HepG2 (cell line): ENCODE results near the gene DMGDH. TPM values are rescaled to one million over a fixed set of nuclear protein-coding genes. Genes with fewer than 3 reads are reported as not detected.

ENCODE experiments used
- CENPT ChIP-seq: sonication (generic); formaldehyde crosslinking; IDR thresholded peaks from 2 replicates; pipeline ENCODE4 v1.8.0; 2022; ENCODE audit warnings: low read depth, mild to moderate bottlenecking, moderate library complexity, missing genetic modification reagents
- FOXA3 ChIP-seq: IDR thresholded peaks from 2 replicates; pipeline ENCODE4 v1.6.1; 2016; ENCODE audit warnings: missing genetic modification reagents, missing compliant biosample characterization
- FOXO1 ChIP-seq: sonication (generic); formaldehyde crosslinking; IDR thresholded peaks from 2 replicates; pipeline ENCODE4 v1.4.0; 2020; ENCODE audit warnings: missing genetic modification reagents
- HDAC2 ChIP-seq: sonication (generic); formaldehyde crosslinking; IDR thresholded peaks from 2 replicates; pipeline ENCODE4 v1.4.0; 2020; ENCODE audit warnings: missing genetic modification reagents
- HNF4A ChIP-seq: sonication (generic); formaldehyde crosslinking; IDR thresholded peaks from 2 replicates; pipeline ENCODE4 v1.4.0; 2020; ENCODE audit warnings: missing genetic modification reagents
- ISL2 ChIP-seq: sonication (generic); formaldehyde crosslinking; IDR thresholded peaks from 2 replicates; pipeline ENCODE4 v1.5.0; 2020; ENCODE audit warnings: missing genetic modification reagents
- LCORL ChIP-seq, 2 experiments: fragments of 450-650 bp in 1 of 2; sonication (generic) in 1 of 2; formaldehyde crosslinking in 1 of 2; IDR thresholded peaks; 2 replicates each; pipeline versions ENCODE4 v1.5.0 to v1.6.1; 2017 to 2020; ENCODE audit warnings: antibody characterized with exemption in 1 of 2, missing genetic modification reagents in 1 of 2
- MED1 ChIP-seq: sonication (generic); formaldehyde crosslinking; IDR thresholded peaks from 2 replicates; pipeline ENCODE4 v1.4.0; 2020; ENCODE audit warnings: missing genetic modification reagents
- MIXL1 ChIP-seq: IDR thresholded peaks from 2 replicates; pipeline ENCODE4 v1.6.1; 2016
- MZF1 ChIP-seq: sonication (generic); formaldehyde crosslinking; IDR thresholded peaks from 2 replicates; pipeline ENCODE4 v1.8.1; 2023; ENCODE audit warnings: mild to moderate bottlenecking, missing genetic modification reagents, borderline replicate concordance
- NCOA5 ChIP-seq: sonication (generic); formaldehyde crosslinking; IDR thresholded peaks from 2 replicates; pipeline ENCODE4 v1.4.0; 2020; ENCODE audit warnings: missing genetic modification reagents
- NR2F2 ChIP-seq: IDR thresholded peaks from 2 replicates; pipeline ENCODE4 v1.6.1; 2012; ENCODE audit warnings: low read depth, inconsistent platforms, borderline replicate concordance
- NR2F6 ChIP-seq, 2 experiments: IDR thresholded peaks; 2 replicates each; pipeline ENCODE4 v1.6.1; 2016; ENCODE audit warnings: antibody characterized with exemption in 1 of 2, mild to moderate bottlenecking in 1 of 2
- PITX1 ChIP-seq: sonication (generic); formaldehyde crosslinking; IDR thresholded peaks from 2 replicates; pipeline ENCODE4 v1.5.1; 2020; ENCODE audit warnings: mild to moderate bottlenecking, missing genetic modification reagents
- POGZ ChIP-seq: sonication (generic); formaldehyde crosslinking; IDR thresholded peaks from 2 replicates; pipeline ENCODE4 v1.4.0; 2020; ENCODE audit warnings: mild to moderate bottlenecking, missing genetic modification reagents
- SALL1 ChIP-seq: sonication (generic); formaldehyde crosslinking; IDR thresholded peaks from 2 replicates; pipeline ENCODE4 v1.8.0; 2022; ENCODE audit warnings: mild to moderate bottlenecking, missing genetic modification reagents
- SOX5 ChIP-seq: IDR thresholded peaks from 2 replicates; pipeline ENCODE4 v1.6.1; 2016; ENCODE audit warnings: borderline replicate concordance
- SOX6 ChIP-seq, 2 experiments: fragments of 450-650 bp in 1 of 2; sonication (generic) in 1 of 2; formaldehyde crosslinking in 1 of 2; IDR thresholded peaks; 2 replicates each; pipeline versions ENCODE4 v1.4.0 to v1.6.1; 2017 to 2020; ENCODE audit warnings: antibody characterized with exemption in 1 of 2, mild to moderate bottlenecking in 1 of 2, missing genetic modification reagents in 1 of 2
- SP4 ChIP-seq: sonication (generic); formaldehyde crosslinking; IDR thresholded peaks from 2 replicates; pipeline ENCODE4 v1.8.1; 2023; ENCODE audit warnings: mild to moderate bottlenecking, missing genetic modification reagents
- SPEN ChIP-seq: sonication (generic); formaldehyde crosslinking; IDR thresholded peaks from 2 replicates; pipeline ENCODE4 v1.5.1; 2020; ENCODE audit warnings: low read depth, mild to moderate bottlenecking, missing genetic modification reagents
- TEAD3 ChIP-seq: optimal IDR thresholded peaks from 2 replicates; pipeline ENCODE3; 2016; ENCODE audit warnings: borderline replicate concordance
- TEF ChIP-seq: sonication (generic); formaldehyde crosslinking; IDR thresholded peaks from 2 replicates; pipeline ENCODE4 v1.5.0; 2020; ENCODE audit warnings: missing genetic modification reagents
- ZNF644 ChIP-seq: IDR thresholded peaks from 2 replicates; pipeline ENCODE4 v1.6.1; 2016; ENCODE audit warnings: low read depth
- ZNF772 ChIP-seq: sonication (generic); formaldehyde crosslinking; IDR thresholded peaks from 2 replicates; pipeline ENCODE4 v1.5.0; 2020; ENCODE audit warnings: mild to moderate bottlenecking, missing genetic modification reagents
- ZNF850 ChIP-seq: sonication (generic); formaldehyde crosslinking; conservative IDR thresholded peaks from 2 replicates; pipeline ENCODE4 v1.9.0; 2021; ENCODE audit warnings: mild to moderate bottlenecking, missing genetic modification reagents
- polyA plus RNA-seq, 8 experiments: library from polyadenylated mRNA; depleted of rRNA in 3 of 8; stranded (reverse) in 7 of 8; unstranded in 1 of 8; fragments of >200 nt; fragmentation: Illumina TruSeq in 4 of 8; extraction: Trizol in 4 of 8; gene quantifications; 2 replicates each; pipeline versions ENCODE4 v1.2.1 to v1.2.3, GENCODE V29; 2011 to 2016; ENCODE audit warnings: low read depth in 4 of 8, missing spikeins in 1 of 8, mixed read lengths in 1 of 8; ENCODE audit not compliant: insufficient read depth in 1 of 8
- total RNA-seq, 5 experiments: library from RNA; depleted of rRNA; stranded (reverse); fragments of >200 nt; fragmentation: Illumina TruSeq; extraction: Trizol; gene quantifications; 2 replicates each; pipeline ENCODE4 v1.2.3, GENCODE V29; 2016; ENCODE audit warnings: low read depth in 1 of 5
- TF ChIP-seq, protein P1 (sequence below): sonication (generic); formaldehyde crosslinking; IDR thresholded peaks from 2 replicates; pipeline ENCODE4 v1.4.0; 2020; ENCODE audit warnings: missing genetic modification reagents, mild to moderate bottlenecking, borderline replicate concordance
- TF ChIP-seq, protein P2 (sequence below): IDR thresholded peaks from 2 replicates; pipeline ENCODE4 v1.6.1; 2012; ENCODE audit warnings: low read depth, low read length, improper control_type of control experiment
- TF ChIP-seq, protein P3 (sequence below): sonication (generic); IDR thresholded peaks from 2 replicates; pipeline ENCODE4 v1.6.1; 2016; ENCODE audit warnings: low read depth, borderline replicate concordance

DMGDH gene
- total and polyA plus RNA-seq, 2 of the 13 experiments (the other 11 are each of a cell fraction or from before 2014, with no cell fraction given) = 3.6 to 7.9 TPM

- TF ChIP-seq MZF1 (CRISPR knock-in tag) = 0 out of 2 replicates have a peak, but pooled peaks have one; percentile 67
- TF ChIP-seq MED1 (CRISPR knock-in tag) = peak; percentile 47; the same call in 1 of the 2 replicates
- TF ChIP-seq HNF4A (CRISPR knock-in tag) = peak; percentile 47
- TF ChIP-seq, protein P1, sequence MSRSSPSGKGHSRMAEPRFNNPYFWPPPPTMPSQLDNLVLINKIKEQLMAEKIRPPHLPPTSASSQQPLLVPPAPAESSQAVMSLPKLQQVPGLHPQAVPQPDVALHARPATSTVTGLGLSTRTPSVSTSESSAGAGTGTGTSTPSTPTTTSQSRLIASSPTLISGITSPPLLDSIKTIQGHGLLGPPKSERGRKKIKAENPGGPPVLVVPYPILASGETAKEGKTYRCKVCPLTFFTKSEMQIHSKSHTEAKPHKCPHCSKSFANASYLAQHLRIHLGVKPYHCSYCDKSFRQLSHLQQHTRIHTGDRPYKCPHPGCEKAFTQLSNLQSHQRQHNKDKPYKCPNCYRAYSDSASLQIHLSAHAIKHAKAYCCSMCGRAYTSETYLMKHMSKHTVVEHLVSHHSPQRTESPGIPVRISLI = peak; percentile 56; the same call in 1 of the 2 replicates
- TF ChIP-seq FOXO1 = peak; percentile 60; the same call in 1 of the 2 replicates
- TF ChIP-seq HDAC2 (CRISPR knock-in tag) = peak; percentile 27; the same call in 1 of the 2 replicates
- peak; percentile 39; the same call in 1 of the 2 replicates for TF ChIP-seq POGZ (CRISPR knock-in tag)
- no peak for TF ChIP-seq ZNF772 (CRISPR knock-in tag)
- no peak for TF ChIP-seq TEF (CRISPR knock-in tag)
- peak; percentile 62; the same call in 1 of the 2 replicates for TF ChIP-seq NR2F2
- peak; percentile 88 for TF ChIP-seq SALL1
- peak; percentile 59 for TF ChIP-seq TEAD3 (CRISPR knock-in tag)
- TF ChIP-seq CENPT (CRISPR knock-in tag) = no peak
- no peak for TF ChIP-seq NCOA5 (CRISPR knock-in tag)
- no peak for TF ChIP-seq SP4
- 0 out of 2 replicates have a peak, but pooled peaks have one; percentile 22 for TF ChIP-seq ZNF644 (CRISPR knock-in tag)
- peak; percentile 53 for TF ChIP-seq NR2F6 (IDR thresholded peaks at IDR 0.05)
- TF ChIP-seq NR2F6 (CRISPR knock-in tag; IDR thresholded peaks at IDR 0.05) = peak; percentile 53; the same call in 1 of the 2 replicates
- TF ChIP-seq ISL2 (CRISPR knock-in tag) = peak; percentile 20; the same call in 1 of the 2 replicates
- no peak for TF ChIP-seq LCORL (IDR thresholded peaks at IDR 0.05)
- 0 out of 2 replicates have a peak, but pooled peaks have one; percentile 34 for TF ChIP-seq LCORL (CRISPR knock-in tag; IDR thresholded peaks at IDR 0.05)
- TF ChIP-seq, protein P2, sequence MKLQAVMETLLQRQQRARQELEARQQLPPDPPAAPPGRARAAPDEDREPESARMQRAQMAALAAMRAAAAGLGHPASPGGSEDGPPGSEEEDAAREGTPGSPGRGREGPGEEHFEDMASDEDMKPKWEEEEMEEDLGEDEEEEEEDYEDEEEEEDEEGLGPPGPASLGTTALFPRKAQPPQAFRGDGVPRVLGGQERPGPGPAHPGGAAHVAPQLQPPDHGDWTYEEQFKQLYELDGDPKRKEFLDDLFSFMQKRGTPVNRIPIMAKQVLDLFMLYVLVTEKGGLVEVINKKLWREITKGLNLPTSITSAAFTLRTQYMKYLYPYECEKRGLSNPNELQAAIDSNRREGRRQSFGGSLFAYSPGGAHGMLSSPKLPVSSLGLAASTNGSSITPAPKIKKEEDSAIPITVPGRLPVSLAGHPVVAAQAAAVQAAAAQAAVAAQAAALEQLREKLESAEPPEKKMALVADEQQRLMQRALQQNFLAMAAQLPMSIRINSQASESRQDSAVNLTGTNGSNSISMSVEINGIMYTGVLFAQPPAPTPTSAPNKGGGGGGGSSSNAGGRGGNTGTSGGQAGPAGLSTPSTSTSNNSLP = peak; percentile 26; the same call in 1 of the 2 replicates
- peak; percentile 61 for TF ChIP-seq PITX1
- peak; percentile 22; the same call in 1 of the 2 replicates for TF ChIP-seq SOX5 (CRISPR knock-in tag)
- TF ChIP-seq SOX6 (IDR thresholded peaks at IDR 0.05) = no peak
- peak; percentile 80 for TF ChIP-seq SOX6 (CRISPR knock-in tag; IDR thresholded peaks at IDR 0.05)
- no peak for TF ChIP-seq ZNF850 (CRISPR knock-in tag)
- TF ChIP-seq, protein P3, sequence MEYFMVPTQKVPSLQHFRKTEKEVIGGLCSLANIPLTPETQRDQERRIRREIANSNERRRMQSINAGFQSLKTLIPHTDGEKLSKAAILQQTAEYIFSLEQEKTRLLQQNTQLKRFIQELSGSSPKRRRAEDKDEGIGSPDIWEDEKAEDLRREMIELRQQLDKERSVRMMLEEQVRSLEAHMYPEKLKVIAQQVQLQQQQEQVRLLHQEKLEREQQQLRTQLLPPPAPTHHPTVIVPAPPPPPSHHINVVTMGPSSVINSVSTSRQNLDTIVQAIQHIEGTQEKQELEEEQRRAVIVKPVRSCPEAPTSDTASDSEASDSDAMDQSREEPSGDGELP = peak; percentile 54; the same call in 1 of the 2 replicates
- no peak for TF ChIP-seq MIXL1 (CRISPR knock-in tag)
- 0 out of 2 replicates have a peak, but pooled peaks have one; percentile 19 for TF ChIP-seq SPEN
- 0 out of 2 replicates have a peak, but pooled peaks have one; percentile 6 for TF ChIP-seq FOXA3 (CRISPR knock-in tag)
These were observed 24.3 kb upstream of the DMGDH start (continued) for GRCh38 chr5:79093762-79094161.
